Choroid plexus epithelial cell (primary cell): ENCODE data around the gene ANKRD66.

Source experiments
- DNase-seq: peaks from one replicate; pipeline ENCODE4 v3.0.0-alpha.2; 2010; ENCODE audit warnings: low read depth
- H3K4me3 ChIP-seq: 2 replicates; pipeline ENCODE4 v1.5.1; 2011; ENCODE audit warnings: low read depth, mild to moderate bottlenecking, control low read depth, low read length, moderate library complexity
- TF ChIP-seq, protein P1 (sequence below): conservative IDR thresholded peaks from 2 replicates; pipeline ENCODE4 v1.5.1; 2011; ENCODE audit warnings: low read depth, mild to moderate bottlenecking, control low read depth, inconsistent platforms, low read length, moderate library complexity

The ANKRD66 gene

DNA sequence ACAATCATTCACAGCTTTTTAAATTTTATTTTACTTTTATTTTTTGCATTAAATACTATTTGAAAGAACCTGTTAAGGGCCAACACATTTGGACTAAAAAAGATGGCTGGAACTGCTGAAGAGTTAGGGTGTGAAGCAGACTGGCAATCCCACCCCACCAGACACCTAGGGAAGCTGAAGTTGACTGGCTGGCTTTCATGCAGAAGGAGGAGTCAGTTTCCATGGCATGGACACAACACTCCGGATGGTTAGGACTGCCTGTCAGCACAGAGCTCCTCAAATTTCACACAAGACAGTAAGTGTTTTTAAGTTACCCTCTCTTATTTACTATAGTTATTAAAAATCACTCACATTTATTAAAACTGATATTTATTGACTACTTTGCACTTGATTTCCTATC lies at the start of gene ANKRD66:
ANKRD66 (plus strand) TSS at position 238 of the 400 bp plus-strand sequence. CDS start 5,016 bp downstream, outside the sequence.
- no peak within 1 kb of the TSS for H3K4me3 ChIP-seq
- TF ChIP-seq, protein P1, sequence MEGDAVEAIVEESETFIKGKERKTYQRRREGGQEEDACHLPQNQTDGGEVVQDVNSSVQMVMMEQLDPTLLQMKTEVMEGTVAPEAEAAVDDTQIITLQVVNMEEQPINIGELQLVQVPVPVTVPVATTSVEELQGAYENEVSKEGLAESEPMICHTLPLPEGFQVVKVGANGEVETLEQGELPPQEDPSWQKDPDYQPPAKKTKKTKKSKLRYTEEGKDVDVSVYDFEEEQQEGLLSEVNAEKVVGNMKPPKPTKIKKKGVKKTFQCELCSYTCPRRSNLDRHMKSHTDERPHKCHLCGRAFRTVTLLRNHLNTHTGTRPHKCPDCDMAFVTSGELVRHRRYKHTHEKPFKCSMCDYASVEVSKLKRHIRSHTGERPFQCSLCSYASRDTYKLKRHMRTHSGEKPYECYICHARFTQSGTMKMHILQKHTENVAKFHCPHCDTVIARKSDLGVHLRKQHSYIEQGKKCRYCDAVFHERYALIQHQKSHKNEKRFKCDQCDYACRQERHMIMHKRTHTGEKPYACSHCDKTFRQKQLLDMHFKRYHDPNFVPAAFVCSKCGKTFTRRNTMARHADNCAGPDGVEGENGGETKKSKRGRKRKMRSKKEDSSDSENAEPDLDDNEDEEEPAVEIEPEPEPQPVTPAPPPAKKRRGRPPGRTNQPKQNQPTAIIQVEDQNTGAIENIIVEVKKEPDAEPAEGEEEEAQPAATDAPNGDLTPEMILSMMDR: no peak
- DNase-seq: no peak

GRCh38 chr6:46699970-46700369 lies 46.8 kb upstream of the ANKRD66 start:
- H3K4me3 ChIP-seq: no peak overlapping the region
- TF ChIP-seq, protein P1: no peak
- no peak for DNase-seq

DNA sequence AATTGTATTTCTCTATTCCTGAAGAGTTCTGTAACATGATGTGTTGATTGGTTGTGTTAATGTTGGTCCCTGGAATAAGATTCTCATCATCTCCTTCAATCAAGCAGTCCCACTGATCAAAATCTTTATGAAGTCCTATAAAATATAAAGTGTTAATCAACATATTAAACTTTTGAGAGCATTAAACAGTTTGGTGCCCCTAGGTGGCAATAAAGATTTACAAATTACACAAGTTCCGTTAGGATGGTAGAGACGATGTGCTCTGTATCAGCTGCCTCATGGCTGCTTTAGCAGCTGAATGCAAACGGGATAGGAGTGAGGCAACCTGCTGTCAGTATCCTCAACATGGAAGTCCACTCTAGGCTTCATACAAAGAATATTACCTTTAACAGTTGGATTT lies 42.2 kb upstream of the ANKRD66 start:
- no peak overlapping the region for H3K4me3 ChIP-seq
- TF ChIP-seq, protein P1: peak; percentile 10
- peak; percentile 50 for DNase-seq

- no peak overlapping the region for H3K4me3 ChIP-seq
- no peak for DNase-seq
- TF ChIP-seq, protein P1: no peak
Measured at GRCh38 chr6:46706464-46706863, 40.3 kb upstream of the ANKRD66 start.

DNA sequence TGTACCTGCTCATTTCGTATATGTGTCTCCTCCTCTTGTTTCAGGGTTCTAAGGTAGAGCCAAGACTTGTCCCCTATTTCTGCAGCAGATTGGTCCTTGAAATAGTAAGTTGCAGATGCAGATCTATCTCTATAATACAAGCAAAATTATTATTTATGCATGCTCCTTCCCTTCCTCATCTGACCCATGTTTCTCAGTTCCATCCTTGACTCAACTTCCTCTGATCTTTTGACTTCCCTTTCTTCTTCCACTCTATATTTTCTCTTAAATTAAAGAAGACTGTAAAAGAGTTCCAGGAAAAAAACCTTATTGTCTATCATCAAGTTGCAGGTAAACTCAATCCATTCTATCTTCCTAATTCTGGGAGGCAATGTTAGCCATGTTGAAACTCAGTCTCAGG lies 35.2 kb upstream of the ANKRD66 start:
- TF ChIP-seq, protein P1: no peak
- DNase-seq: no peak
- no peak overlapping the region for H3K4me3 ChIP-seq

DNA sequence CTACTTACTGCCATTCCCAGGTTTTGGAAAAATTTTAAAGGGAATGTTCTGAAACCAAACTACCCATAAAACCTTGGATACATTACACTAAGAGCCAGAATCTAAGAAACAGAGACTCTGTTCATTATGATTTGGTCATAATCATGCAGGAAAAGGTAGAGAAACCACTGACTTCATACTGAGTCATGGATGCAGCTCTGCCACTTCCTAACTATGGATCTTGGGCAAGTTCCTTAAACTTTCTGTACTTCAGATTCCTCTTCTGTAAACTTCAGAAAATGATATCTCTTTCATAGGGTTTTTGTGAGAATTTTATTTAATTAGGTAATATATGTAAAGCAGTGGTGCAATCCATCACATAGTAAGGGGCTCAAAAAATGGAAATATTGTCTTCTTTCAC lies 31.6 kb upstream of the ANKRD66 start:
- no peak for DNase-seq
- TF ChIP-seq, protein P1: no peak
- no peak overlapping the region for H3K4me3 ChIP-seq

- peak; percentile 34 for DNase-seq
- TF ChIP-seq, protein P1: no peak
- no peak overlapping the region for H3K4me3 ChIP-seq
Measured at GRCh38 chr6:46719099-46719498, 27.6 kb upstream of the ANKRD66 start.
